ENCODE results near the gene FASTKD3.

Gene FASTKD3

DNA sequence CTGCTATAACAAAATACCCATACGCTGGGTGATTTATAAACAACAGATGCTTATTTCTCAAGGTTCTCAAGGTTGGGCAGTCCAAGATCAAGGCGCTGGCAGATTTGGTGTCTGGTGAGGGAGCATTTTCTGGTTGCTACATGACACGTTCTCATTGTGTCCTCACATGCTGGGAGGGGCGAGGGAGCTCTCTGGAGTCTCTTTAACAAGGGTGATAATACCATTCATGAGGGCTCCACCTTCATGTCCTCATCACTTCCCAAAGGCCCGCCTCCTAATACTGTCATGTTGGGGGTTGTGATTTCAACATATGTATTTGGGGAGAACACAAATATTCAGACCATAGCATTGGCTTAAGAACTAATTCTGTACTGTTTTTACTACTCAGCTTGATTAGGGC lies 22.5 kb downstream of the FASTKD3 start:
- DNase-seq: no peak

DNA sequence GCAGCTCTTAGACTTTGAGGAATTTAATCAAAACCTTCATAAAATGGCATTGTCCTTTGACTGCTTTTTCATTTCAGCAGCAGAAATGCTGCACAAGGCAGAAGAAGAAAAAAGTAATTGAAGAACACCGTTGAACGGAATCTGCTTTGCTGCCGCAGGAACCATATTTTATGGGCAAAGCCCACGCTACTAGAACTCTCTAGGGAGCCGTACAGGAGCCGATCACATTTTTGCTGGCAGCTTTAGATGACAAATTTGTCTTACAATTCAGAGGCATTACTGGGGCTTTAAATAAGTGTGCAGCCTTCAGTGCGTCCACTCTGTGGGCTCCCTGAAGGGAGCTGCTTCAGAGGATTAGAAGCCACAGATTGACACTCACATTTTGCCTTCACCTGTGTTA lies 23.3 kb downstream of the FASTKD3 start:
- no peak for DNase-seq

DNA sequence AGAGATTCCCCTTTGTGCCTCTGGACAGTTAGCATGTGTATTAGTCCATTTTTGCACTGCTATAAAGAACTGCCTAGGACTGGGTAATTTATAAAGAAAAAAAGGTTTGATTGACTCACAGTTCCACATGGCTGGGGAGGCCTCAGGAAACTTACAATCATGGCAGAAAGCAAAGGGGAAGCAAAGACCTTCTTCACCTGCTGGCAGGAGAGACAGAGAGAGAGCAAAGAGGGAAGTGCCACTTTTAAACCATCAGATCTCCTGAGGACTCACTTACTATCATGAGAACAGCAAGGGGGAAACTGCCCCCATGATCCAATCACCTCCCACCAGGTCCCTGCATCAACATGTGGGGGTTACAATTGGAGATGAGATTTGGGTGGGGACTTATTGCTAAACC lies 23.9 kb downstream of the FASTKD3 start:
- no peak for DNase-seq

DNA sequence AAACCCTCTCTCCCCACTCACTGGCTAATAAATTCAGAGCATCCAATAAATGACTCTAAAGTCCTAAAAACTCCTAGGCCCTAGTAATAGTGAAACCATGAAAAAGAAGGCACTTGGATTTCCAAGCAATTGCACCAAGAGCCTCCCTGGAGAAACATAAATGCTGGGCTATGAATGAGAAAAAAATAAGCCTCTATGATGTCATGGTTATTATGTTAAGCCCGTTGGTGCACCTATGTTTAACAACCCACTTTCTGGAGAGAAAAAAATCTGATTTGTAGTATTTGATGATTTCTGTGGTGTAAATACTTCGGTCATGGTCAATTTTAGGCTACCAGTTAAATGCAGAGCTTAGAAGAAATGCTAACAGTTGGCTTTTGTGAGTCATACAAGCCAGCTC lies 26.3 kb downstream of the FASTKD3 start:
- no peak for DNase-seq

DNA sequence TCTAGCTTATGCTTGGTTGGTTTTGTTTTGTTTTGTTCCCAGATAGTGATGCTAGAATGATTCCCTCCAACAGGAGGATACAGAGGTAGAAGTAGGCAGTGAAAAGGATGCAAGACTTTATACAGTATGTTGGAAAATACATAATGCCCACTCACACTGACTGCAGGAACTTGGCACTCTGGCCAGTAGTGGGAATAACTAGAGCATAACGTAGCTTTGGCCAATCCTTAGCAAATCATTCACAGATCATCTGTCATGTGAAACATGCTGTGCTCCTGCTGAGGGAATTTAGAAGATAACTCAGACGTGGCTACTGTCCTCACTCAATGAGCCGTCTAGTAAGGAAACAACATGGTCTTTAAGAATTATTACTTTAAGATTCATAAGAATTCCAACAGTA lies 31.4 kb downstream of the FASTKD3 start:
- DNase-seq: no peak

DNA sequence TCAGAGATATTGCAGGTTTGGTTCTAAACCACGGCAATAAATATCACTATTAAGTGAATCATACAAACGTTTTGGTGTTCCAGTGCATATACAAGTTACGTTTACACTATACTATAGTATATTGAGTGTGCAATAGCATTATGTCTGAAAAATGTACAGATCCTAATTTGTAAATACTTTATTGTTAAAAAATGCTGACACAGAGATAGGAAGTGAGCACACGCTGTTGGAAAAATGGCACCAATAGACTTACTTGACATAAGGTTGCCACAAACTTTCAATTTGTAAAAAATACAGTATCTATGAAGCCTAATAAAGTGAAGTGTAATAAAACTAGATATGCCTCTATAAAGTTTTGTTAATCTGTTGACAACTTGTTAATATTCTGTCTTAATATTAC lies 33.8 kb downstream of the FASTKD3 start:
- no peak for DNase-seq

DNA sequence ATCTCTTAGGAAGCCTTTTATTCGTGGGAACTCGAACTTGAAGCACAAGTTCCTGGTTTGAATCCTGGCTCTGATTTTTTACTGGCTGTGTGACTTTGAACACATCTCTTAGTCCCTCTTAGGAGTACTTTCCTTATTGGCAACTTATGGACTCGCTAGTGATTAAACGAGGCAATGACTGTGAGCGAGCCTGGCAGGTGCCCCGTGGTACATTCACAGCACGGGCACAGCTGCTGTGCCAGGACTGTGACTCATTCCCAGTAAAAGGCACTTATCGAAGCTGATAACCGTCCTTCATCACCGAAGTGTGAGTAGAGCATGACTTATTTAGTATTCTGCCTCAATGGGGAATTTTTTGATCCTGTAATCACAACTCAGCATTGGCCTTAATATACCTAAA lies 40.6 kb downstream of the FASTKD3 start:
- DNase-seq: no peak

DNA sequence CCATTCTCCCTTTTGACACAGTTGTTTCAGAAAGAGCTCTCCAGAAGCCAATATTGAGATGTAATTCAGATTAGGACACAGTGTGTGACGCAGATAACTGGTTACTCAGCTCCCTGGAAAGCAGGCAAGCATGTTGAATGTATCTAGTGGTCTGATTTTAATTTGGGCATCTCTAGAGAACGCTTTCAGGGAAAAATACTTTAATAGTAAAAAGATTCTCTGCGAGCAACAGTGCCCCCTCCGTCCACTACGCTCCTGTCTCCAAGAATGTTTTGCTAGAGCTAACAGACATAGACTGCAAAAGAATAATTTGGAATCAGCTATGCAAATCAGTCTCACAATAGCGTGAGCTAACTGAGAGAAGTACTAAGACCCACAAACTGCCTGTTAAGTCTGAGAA lies 41.2 kb downstream of the FASTKD3 start:
- DNase-seq: no peak

DNA sequence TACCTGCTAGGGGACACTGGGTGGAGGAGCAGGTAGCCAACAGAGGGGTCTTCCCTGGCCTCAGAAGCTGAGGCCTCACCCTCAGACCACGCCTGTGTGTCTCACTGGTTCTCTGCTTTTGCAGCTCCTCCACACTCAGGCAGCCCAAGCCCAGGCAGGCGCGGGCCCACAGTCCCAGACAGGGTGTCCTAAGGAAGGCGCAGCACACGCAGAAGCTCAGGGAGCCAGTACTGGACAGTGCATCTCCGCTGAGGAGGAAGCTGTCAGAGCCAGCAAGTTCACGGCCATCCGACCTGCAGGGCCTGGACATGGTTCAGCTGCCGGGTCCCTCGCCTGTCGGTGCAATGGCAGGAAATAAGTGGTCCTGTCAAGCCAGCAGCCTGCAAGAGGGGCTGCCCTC lies 43.2 kb downstream of the FASTKD3 start:
- DNase-seq: no peak

DNA sequence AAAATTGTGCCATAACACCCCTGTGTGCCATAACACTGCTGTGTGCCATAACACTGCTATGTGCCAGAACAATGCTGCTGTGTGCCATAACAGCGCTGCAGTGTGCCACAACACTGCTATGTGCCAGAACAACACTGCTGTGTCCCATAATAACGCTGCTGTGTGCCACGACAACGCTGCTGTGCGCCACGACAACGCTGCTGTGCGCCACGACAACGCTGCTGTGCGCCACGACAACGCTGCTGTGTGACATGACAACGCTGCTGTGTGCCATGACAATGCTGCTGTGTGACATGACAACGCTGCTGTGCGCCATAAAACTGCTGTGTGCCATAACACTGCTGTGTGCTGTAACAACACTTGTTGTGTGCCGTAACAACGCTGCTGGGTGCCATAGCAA lies 43.8 kb downstream of the FASTKD3 start:
- no peak for DNase-seq

DNA sequence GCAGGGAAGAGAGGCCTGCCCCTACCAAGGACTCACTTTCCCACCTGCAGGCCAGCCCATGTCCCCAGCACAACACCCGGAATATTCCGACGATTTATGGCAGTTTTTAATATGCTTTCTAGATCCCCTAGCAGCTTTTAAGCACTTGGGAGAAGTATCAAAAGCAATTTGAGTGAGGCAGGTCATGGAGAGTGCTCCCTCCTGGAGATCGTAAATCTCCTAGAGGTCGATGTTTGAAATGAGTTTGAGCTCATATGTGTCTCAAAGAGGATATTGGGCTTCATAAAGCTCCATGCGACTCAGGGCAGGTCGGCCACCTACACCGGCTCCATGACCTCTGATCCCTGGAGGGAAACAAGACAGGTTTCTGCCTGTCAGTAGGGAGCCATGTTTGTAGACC lies 45.2 kb downstream of the FASTKD3 start:
- DNase-seq: no peak

DNA sequence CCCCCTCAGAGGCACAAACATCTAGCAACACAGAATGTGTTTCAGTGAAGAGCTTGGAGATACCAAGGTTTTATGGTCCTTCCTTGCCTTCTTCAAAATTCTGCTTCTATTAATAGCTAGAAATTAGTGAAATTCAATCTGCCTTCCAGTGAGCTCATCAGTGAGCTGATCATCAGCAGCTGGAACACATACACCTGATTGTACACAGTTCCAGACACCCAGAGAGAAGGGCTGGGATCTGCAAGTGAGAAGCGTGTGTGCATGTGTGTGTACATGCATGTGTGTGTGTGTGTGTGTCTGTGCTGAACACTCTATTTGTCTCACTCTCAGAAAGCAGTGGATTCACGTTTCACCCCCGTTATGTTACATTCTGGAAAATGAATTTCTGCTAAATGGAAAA lies 46.4 kb downstream of the FASTKD3 start:
- DNase-seq: no peak

DNA sequence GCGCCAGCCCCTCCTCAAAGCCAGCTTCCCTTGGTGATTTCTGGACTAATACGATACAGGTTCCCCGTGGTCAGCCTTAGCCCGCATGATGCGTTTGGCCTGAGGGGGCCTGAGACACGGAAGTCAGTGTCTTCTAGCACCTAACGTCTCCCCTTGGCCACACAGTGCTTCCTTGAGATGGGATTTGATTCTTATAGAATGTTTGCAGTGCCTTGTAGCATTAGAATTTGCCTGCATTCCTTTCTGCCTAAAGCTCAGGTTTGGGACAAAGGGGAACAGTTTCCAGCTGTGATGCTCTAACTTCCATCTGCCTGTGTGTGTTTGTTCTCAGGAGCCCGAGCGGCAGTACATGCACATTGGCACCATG lies 52.3 kb downstream of the FASTKD3 start:
- DNase-seq: no peak

DNA sequence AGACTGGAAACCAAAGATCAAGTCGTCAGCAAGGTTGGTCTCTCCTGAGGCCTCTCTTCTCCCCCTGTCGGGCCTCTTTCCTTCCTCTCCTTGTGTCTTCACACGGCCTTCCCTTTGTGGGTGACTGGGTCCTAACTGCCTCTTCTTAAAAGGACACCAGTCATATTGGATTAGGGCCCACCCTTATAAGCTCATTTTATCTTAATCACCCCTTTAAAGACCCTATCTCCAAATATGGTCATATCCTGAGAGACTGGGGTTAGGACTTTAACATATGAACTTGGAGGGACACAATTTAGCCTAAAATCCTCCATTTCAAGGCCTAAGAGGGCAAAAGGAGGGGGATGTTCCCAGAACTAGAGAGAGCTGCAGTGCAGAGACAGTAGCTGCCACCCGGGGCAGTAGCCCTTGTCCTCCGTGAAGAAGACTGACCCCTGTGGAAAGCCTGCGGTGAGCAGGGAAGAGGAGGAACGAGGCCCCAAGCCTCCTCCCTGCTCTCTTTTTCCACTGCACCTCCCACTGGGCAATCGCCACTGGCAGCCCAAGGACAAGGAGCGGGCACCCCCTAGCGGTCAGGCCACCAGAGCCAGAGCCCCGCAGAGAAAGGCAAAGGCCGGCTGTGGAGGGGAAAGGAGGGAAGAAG lies 52.8 kb downstream of the FASTKD3 start:
- no peak for DNase-seq

DNA sequence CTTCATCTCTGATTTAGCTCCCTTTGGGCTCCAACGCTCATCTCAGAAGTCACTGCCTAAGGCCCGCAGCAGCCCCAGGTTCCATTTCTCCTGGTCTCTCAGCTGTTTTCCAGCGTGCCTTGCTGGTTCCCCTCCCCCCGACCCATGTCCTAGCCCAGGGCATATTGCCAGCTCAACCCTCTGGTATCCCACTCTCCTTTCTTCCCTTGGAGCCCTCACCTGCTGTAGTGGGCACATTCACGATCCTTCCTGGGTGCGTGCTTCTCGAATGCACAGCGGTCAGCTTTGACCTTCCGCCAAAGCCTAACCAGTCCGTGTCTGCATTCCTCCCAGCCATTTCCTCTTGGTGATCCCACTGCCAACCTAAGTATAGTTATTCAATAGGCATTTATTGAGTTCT lies 54.0 kb downstream of the FASTKD3 start:
- DNase-seq: no peak

DNA sequence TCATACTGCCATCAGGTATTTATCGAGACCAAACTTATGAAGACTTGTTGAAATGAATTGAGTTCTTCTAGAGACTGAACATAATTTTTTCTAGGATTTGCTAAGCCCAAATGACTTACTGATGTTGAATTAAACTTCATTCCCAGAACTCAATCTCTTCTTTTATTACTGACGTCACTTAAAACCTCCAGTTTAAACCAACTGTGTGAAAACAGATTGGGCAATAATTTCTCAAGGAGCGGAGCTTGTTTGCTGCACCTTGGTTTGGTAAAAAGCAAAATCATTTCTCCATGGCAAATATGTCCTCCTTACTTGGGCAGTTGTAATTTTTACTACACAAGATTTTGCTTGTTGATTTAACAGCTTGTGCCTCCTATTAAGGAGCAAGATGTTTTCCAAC lies 55.3 kb downstream of the FASTKD3 start:
- DNase-seq: no peak

DNA sequence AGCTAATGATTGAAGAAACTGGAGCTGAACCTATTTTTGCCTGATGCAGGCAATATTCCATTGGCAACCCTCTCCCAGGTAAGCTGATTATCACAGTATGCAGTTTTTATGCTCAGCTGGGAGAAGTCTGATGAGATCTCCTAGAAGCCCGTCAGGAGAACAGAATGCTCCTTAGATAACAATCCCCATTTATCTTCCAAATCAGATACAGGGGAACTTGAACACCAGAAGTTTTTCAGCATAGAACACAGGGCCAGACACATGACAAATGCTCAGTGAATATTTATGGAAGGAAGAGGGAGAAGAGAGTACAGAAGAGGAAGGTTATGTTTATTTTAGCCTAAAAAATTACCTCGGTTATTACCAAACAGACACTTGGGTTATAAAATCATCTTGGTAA lies 55.8 kb downstream of the FASTKD3 start:
- no peak for DNase-seq

DNA sequence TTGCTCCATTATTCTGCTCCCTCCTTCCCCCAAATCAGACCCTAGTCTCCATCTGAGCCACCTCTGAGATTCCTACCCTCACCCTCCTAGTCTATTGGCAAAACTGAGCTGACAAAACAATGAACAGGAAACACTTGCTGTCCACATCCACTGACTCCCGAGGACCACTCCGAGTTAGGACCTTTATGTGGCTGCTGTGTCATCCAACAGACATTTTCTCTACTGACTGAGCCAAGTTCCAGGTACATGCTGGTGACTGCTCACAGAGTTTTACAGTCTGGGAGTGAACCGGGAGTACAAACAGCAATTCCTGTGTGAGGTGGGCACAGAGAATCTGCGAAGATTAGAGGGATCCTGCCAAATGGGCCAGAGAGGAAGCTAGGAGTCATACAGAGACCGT lies 57.1 kb downstream of the FASTKD3 start:
- DNase-seq: no peak
